TTC549 (cell line): Measurements from ENCODE around the gene MAP3K10.

ENCODE experiments used
- FAIRE-seq: peaks from 2 replicates; lab custom pipeline; 2012; peaks lifted over from hg19 to GRCh38; lab: Jason Lieb, UNC

Gene MAP3K10

GRCh38 chr19:40249781-40250180 is 58.6 kb downstream of the MAP3K10 start:
- FAIRE-seq: no peak

GRCh38 chr19:40251244-40251643 is 60.0 kb downstream of the MAP3K10 start:
- FAIRE-seq: no peak

GRCh38 chr19:40251991-40252390 is 60.8 kb downstream of the MAP3K10 start:
- no peak for FAIRE-seq

GRCh38 chr19:40252395-40252794 is 61.2 kb downstream of the MAP3K10 start:
- FAIRE-seq: no peak

GRCh38 chr19:40253611-40254092 is 62.4 kb downstream of the MAP3K10 start:
- no peak for FAIRE-seq

- FAIRE-seq: no peak
Measured at GRCh38 chr19:40254714-40255418, 63.6 kb downstream of the MAP3K10 start.

- no peak for FAIRE-seq
Measured at GRCh38 chr19:40255619-40256166, 64.5 kb downstream of the MAP3K10 start.

GRCh38 chr19:40256512-40256911 is 65.3 kb downstream of the MAP3K10 start:
- no peak for FAIRE-seq

- FAIRE-seq: no peak
Measured at GRCh38 chr19:40257096-40257517, 65.9 kb downstream of the MAP3K10 start.

GRCh38 chr19:40261631-40262030 is 70.4 kb downstream of the MAP3K10 start:
- FAIRE-seq: no peak

GRCh38 chr19:40262422-40262821 is 71.2 kb downstream of the MAP3K10 start:
- FAIRE-seq: no peak

GRCh38 chr19:40263440-40264313 is 72.5 kb downstream of the MAP3K10 start:
- FAIRE-seq: no peak

GRCh38 chr19:40264314-40265054 is 73.3 kb downstream of the MAP3K10 start:
- no peak for FAIRE-seq
